ENCODE measurements around the gene ATP5F1E. TPM values are rescaled to one million over a fixed set of nuclear protein-coding genes. Genes with fewer than 3 reads are reported as not detected.

Gene ATP5F1E
- total and polyA plus RNA-seq, 9 donors: 61.9 to 220 (median 162) TPM

DNA sequence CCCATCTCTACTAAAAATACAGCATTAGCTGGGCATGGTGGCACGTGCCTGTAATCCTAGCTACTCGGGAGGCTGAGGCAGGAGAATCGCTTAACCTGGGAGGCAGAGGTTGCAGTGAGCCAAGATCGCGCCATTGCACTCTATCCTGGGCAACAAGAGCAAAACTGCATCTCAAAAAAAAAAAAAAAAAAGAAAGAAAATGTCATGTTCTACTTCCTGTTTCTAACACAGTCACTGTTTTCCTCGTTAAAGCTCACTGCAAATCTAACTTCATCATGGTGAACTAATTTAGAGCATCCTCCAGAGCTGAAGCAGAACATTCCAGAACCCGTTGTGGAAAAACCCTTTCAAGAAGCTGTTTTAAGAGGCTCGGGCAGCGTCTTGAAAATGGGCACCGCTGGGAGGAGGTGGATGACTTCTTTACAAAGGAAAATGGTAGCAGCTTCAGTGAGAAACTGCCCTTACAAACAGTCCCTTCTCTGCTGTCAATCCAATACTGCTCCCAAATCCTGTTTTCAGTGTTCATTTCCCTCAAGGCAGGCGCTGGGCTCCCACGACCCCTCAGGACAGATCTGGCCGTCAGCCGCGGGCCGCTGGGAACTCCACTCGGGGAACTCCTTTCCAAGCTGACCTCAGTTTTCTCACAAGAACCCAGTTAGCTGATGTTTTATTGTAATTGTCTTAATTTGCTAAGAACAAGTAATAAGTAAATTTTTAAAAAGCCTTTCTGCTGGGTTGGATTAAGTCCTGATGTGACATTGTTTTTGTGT lies 37.6 kb downstream of the ATP5F1E start:
- H3K27ac ChIP-seq (ENCODE audit: low read length): no peak overlapping the region
- H3K9me3 ChIP-seq (replicated peaks; ENCODE audit: control insufficient read depth, low read depth, low read length): no peaks in the 10 kb centered on the region
- H3K4me3 ChIP-seq (ENCODE audit: low read length): no peak overlapping the region
- no peaks in the 10 kb centered on the region for H3K27me3 ChIP-seq (ENCODE audit: control insufficient read depth, insufficient read depth, low read length)
- 83% methylated on average over 6 of the region's 17 CpGs for WGBS (ENCODE audit: insufficient coverage)
- H3K36me3 ChIP-seq (ENCODE audit: control insufficient read depth, insufficient read depth, low read length): peaks cover 84% of the 10 kb centered on the region
- no peaks in the 10 kb centered on the region for H3K4me1 ChIP-seq (ENCODE audit: control insufficient read depth, insufficient read depth, low read length)
- DNase-seq: no peak

DNA sequence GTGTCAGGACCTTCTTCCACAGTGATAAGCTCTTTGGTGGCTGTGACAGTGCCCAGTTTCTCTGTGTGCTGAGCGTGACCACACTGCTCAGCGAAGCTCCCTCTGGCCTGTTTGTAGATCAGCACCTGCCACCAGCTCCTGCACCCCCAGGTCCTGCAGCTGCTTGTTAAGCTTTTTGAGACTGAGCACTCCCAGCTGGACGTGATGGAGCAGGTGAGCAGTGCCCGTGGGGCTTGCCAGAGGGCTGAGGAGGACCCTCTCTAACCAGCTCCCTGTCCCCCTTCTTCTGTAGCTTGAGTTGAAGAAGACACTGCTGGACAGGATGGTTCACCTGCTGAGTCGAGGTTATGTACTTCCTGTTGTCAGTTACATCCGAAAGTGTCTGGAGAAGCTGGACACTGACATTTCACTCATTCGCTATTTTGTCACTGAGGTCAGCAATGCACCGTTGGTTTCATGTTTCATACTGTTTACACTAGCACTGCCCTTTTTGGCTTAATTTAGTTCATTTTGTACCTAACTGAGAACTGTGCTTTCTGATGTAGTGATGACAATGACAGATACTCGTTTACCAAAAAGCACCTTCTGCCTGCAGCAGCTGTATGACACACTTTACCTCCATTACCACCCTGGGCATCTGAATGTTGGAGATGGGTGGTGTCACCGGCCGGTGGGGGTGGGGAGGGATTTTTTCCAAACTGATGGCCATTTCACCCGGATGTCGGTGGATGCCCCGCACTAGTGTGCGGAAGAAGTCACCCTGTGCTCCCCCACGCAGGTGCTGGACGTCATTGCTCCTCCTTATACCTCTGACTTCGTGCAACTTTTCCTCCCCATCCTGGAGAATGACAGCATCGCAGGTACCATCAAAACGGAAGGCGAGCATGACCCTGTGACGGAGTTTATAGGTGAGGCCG lies 38.5 kb downstream of the ATP5F1E start:
- Histone ChIP-seq H3K27ac (ENCODE audit: low read length) (no peak overlapping the region), H3K27me3 (ENCODE audit: control insufficient read depth, insufficient read depth, low read length) (no peaks in the 10 kb centered on the region), H3K4me1 (ENCODE audit: control insufficient read depth, insufficient read depth, low read length) (no peaks in the 10 kb centered on the region), H3K4me3 (ENCODE audit: low read length) (no peak overlapping the region), H3K36me3 (ENCODE audit: control insufficient read depth, insufficient read depth, low read length) (peaks cover 86% of the 10 kb centered on the region), H3K9me3 (replicated peaks; ENCODE audit: control insufficient read depth, low read depth, low read length) (no peaks in the 10 kb centered on the region)
- DNase-seq: no peak
- 87% methylated on average over 9 of the region's 23 CpGs for WGBS (ENCODE audit: insufficient coverage)

DNA sequence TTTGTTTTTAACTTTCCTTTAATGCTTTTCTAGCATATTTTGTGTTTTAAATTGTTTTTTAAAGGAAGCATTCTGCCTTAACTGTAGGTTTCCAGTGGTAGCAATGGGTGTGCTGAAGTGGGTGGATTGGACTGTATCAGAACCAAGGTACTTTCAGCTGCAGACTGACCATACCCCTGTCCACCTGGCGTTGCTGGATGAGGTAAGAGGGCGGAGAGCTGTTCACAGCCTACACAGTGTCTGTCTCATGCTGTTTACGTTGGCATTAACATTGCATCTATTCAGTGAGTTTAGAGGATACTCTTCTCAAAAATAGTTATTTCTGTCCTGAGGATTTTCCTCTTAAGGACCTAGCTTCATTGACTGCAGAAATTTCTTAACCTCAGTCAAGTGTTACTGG lies 39.2 kb downstream of the ATP5F1E start:
- no peaks in the 10 kb centered on the region for H3K4me1 ChIP-seq (ENCODE audit: control insufficient read depth, insufficient read depth, low read length)
- no peaks in the 10 kb centered on the region for H3K9me3 ChIP-seq (replicated peaks; ENCODE audit: control insufficient read depth, low read depth, low read length)
- DNase-seq: no peak
- no peak overlapping the region for H3K27ac ChIP-seq (ENCODE audit: low read length)
- WGBS (ENCODE audit: insufficient coverage): no CpG with 5 or more reads among the region's 3 CpGs
- H3K4me3 ChIP-seq (ENCODE audit: low read length): no peak overlapping the region
- H3K27me3 ChIP-seq (ENCODE audit: control insufficient read depth, insufficient read depth, low read length): no peaks in the 10 kb centered on the region
- peaks cover 89% of the 10 kb centered on the region for H3K36me3 ChIP-seq (ENCODE audit: control insufficient read depth, insufficient read depth, low read length)

DNA sequence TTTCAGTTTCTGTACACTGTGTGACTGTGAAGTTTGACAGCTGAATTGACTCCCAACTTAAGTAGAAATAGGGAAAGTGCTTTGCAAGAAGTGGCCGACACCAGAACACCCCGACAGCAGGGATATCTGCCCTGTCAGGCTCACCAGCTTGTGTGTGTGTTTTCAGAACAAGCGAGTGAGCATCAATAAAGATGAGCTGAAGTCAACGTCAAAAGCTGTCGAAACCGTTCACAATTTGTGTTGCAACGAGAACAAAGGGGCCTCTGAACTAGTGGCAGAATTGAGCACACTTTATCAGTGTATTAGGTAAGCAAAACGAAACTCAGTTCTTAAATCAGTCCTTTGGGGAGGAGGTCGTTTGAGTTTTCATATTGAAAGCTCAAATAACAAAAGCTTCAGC lies 40.4 kb downstream of the ATP5F1E start:
- Histone ChIP-seq H3K36me3 (ENCODE audit: control insufficient read depth, insufficient read depth, low read length) (peaks cover 91% of the 10 kb centered on the region), H3K27ac (ENCODE audit: low read length) (no peak overlapping the region), H3K27me3 (ENCODE audit: control insufficient read depth, insufficient read depth, low read length) (no peaks in the 10 kb centered on the region), H3K9me3 (replicated peaks; ENCODE audit: control insufficient read depth, low read depth, low read length) (no peaks in the 10 kb centered on the region), H3K4me3 (ENCODE audit: low read length) (no peak overlapping the region), H3K4me1 (ENCODE audit: control insufficient read depth, insufficient read depth, low read length) (no peaks in the 10 kb centered on the region)
- DNase-seq: no peak
- WGBS (ENCODE audit: insufficient coverage): 93% methylated on average over 7 of the region's 9 CpGs

DNA sequence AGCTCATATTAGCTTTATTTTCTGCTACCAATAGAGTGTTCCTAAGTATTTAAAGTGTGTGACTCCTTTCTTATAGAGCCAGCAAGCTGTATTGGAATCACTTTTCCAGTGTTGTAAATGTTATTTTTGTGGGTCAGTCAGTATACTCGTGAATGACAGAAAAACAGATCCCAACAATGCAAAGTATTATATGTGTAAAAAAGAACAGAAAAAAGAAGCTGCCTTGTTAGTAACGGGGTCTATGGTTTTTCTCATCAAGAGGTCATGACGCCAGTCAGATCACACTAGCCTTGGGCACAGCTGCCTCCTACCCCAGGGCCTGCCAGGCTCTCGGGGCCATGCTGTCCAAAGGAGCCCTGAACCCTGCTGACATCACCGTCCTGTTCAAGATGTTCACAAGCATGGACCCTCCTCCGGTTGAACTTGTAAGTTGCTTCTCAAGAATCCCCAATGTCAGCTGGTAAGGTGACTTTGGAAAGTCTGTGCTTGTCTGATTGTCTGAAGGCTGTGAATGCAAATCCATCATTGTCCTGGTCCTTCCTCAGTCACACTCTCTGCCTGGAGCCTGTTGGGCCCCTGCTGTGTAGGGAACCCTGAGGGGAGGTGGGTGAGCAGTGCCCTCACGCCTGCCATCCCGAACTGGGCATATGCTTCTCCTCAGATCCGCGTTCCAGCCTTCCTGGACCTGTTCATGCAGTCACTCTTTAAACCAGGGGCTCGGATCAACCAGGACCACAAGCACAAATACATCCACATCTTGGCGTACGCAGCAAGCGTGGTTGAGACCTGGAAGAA lies 41.3 kb downstream of the ATP5F1E start:
- no peak for DNase-seq
- H3K27ac ChIP-seq (ENCODE audit: low read length): no peak overlapping the region
- H3K9me3 ChIP-seq (replicated peaks; ENCODE audit: control insufficient read depth, low read depth, low read length): no peaks in the 10 kb centered on the region
- WGBS (ENCODE audit: insufficient coverage): 91% methylated on average over 6 of the region's 14 CpGs
- H3K36me3 ChIP-seq (ENCODE audit: control insufficient read depth, insufficient read depth, low read length): peaks cover 91% of the 10 kb centered on the region
- H3K27me3 ChIP-seq (ENCODE audit: control insufficient read depth, insufficient read depth, low read length): no peaks in the 10 kb centered on the region
- H3K4me1 ChIP-seq (ENCODE audit: control insufficient read depth, insufficient read depth, low read length): no peaks in the 10 kb centered on the region
- H3K4me3 ChIP-seq (ENCODE audit: low read length): no peak overlapping the region

DNA sequence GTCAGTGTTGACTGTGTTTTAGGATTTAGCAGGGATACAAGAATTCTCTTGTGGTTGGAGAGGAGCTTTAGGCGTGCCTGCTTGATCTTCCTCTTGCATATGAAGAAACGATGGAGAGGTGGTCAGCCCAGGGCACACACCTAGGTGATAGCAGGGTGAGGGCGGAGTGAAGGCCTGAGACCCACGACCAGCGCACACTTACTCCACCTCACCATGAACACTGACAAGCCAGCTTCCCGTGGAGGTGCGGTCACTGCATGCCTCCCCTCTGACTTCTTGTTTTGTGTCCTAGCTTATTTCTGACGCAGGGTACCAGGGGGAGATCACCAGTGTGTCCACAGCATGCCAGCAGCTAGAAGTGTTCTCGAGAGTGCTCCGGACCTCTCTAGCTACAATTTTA lies 42.9 kb downstream of the ATP5F1E start:
- no peaks in the 10 kb centered on the region for H3K9me3 ChIP-seq (replicated peaks; ENCODE audit: control insufficient read depth, low read depth, low read length)
- H3K36me3 ChIP-seq (ENCODE audit: control insufficient read depth, insufficient read depth, low read length): peaks cover 81% of the 10 kb centered on the region
- DNase-seq: no peak
- WGBS (ENCODE audit: insufficient coverage): 90% methylated on average over 3 of the region's 10 CpGs
- H3K4me3 ChIP-seq (ENCODE audit: low read length): no peak overlapping the region
- H3K4me1 ChIP-seq (ENCODE audit: control insufficient read depth, insufficient read depth, low read length): no peaks in the 10 kb centered on the region
- H3K27me3 ChIP-seq (ENCODE audit: control insufficient read depth, insufficient read depth, low read length): no peaks in the 10 kb centered on the region
- H3K27ac ChIP-seq (ENCODE audit: low read length): no peak overlapping the region

DNA sequence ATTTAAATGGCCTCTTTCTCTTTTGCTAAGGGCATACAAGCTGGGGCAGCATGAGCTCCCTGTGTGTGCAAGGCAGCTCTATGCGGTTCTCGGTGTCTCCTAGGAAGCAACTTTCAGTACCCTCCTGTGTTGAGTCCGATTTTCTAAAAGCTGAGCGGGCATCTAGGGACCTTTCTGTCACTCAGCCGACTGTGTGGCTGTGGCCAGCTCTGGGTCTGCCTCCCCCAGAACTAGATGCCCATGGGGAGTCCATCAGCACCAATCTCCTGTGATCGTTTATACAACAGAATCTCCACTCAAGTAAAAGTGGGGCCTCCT lies 43.6 kb downstream of the ATP5F1E start:
- 93% methylated on average over 5 of the region's 6 CpGs for WGBS (ENCODE audit: insufficient coverage)

DNA sequence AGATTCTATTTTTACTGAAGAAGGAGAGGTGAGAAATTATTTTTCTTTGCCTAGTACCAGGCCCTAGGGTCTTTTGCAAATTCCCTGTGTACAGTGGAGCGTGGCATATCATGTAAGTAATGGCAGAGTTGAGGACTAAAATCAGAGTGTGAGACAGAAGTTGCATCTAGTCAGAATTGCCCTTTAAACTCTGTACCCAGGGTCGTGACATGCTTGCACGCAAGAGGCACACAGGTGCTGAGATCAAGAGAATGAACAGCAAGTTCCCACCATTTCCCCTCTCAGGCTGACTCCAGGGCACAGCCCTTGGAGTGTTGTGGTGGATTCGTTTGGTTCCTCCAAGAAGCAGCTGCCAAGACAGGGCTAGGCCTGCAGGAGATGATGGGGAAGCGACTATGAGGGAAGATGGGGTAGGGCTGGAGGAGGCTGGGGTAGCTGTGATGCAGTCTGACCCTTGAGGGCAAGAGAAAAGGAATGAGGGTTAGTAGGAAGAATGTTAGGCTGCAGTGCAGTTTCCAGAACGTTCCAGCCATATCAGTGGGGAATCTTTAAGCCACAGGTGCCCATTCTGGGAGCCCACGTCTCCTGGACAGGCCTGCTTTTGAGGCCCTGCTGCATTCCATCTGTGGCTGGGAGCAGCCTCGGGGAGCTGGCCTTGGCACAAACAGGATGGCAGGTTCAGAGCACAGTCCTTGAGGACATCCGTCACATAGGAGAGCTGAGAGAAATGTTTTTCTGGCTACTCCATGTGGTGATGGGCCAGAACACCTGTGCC lies 44.2 kb downstream of the ATP5F1E start:
- Histone ChIP-seq H3K4me1 (ENCODE audit: control insufficient read depth, insufficient read depth, low read length) (peaks cover 3% of the 10 kb centered on the region), H3K27me3 (ENCODE audit: control insufficient read depth, insufficient read depth, low read length) (no peaks in the 10 kb centered on the region), H3K36me3 (ENCODE audit: control insufficient read depth, insufficient read depth, low read length) (peaks cover 69% of the 10 kb centered on the region), H3K4me3 (ENCODE audit: low read length) (no peak overlapping the region), H3K9me3 (replicated peaks; ENCODE audit: control insufficient read depth, low read depth, low read length) (no peaks in the 10 kb centered on the region), H3K27ac (ENCODE audit: low read length) (no peak overlapping the region)
- WGBS (ENCODE audit: insufficient coverage): 90% methylated on average over 7 of the region's 9 CpGs
- no peak for DNase-seq

More for the DNA sequence above, 43.6 kb downstream of the ATP5F1E start:
- no peaks in the 10 kb centered on the region for H3K27me3 ChIP-seq (ENCODE audit: control insufficient read depth, insufficient read depth, low read length)
- peaks cover 74% of the 10 kb centered on the region for H3K36me3 ChIP-seq (ENCODE audit: control insufficient read depth, insufficient read depth, low read length)
- no peak for DNase-seq
- peaks cover 2% of the 10 kb centered on the region for H3K4me1 ChIP-seq (ENCODE audit: control insufficient read depth, insufficient read depth, low read length)
- H3K4me3 ChIP-seq (ENCODE audit: low read length): no peak overlapping the region
- no peak overlapping the region for H3K27ac ChIP-seq (ENCODE audit: low read length)
- H3K9me3 ChIP-seq (replicated peaks; ENCODE audit: control insufficient read depth, low read depth, low read length): no peaks in the 10 kb centered on the region

DNA sequence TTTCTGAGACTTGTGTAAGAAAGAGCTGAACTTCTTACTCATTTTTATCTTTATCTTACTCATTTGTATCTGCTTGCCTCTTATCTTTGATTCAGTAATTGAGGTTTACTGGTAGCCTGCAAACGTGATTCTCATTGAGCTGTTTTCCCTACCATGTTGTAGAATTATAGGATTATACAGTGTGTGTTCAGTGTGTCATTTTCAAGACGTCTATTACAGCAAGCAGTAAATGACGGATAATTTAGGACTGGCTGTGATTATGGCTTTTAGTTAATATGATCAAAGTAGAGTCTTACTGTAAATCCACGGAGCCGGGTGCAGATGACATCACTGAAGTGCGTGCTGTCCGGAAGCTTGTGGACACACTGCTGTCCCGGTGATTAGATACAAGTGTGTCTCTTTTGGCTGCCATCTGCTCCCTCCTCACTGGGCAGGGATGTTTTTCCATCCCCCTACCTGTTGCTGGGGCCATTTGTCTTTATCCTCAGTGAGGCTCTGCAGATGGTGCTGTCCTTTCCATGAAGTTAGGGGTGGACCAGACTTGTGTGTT lies 45.1 kb downstream of the ATP5F1E start:
- DNase-seq: no peak
- 93% methylated on average over 6 of the region's 8 CpGs for WGBS (ENCODE audit: insufficient coverage)
- Histone ChIP-seq H3K36me3 (ENCODE audit: control insufficient read depth, insufficient read depth, low read length) (peaks cover 61% of the 10 kb centered on the region), H3K27ac (ENCODE audit: low read length) (no peak overlapping the region), H3K4me1 (ENCODE audit: control insufficient read depth, insufficient read depth, low read length) (peaks cover 10% of the 10 kb centered on the region), H3K27me3 (ENCODE audit: control insufficient read depth, insufficient read depth, low read length) (no peaks in the 10 kb centered on the region), H3K4me3 (ENCODE audit: low read length) (no peak overlapping the region), H3K9me3 (replicated peaks; ENCODE audit: control insufficient read depth, low read depth, low read length) (no peaks in the 10 kb centered on the region)
